Hepatocyte (in vitro differentiated cells): Measurements from ENCODE around the gene PYGM. TPM values are rescaled to one million over a fixed set of nuclear protein-coding genes. Genes with fewer than 3 reads are reported as not detected.

ENCODE experiments used
- DNase-seq: peaks from one replicate; pipeline ENCODE4 v3.0.0-alpha.2; 2016; ENCODE audit warnings: low spot score
- H2AFZ ChIP-seq: fragments of 200-600 bp; sonication (generic); 2 replicates; pipeline ENCODE4 v1.6.0; 2016; ENCODE audit warnings: antibody characterized with exemption, mild to moderate bottlenecking
- H3K27ac ChIP-seq: fragments of 200-600 bp; sonication (generic); 2 replicates; pipeline ENCODE4 v1.5.1; 2016; ENCODE audit warnings: mild to moderate bottlenecking
- H3K27me3 ChIP-seq: fragments of 200-600 bp; sonication (generic); 2 replicates; pipeline ENCODE4 v1.6.1; 2016
- H3K36me3 ChIP-seq: fragments of 200-600 bp; sonication (generic); replicated peaks from 2 replicates; pipeline ENCODE4 v1.5.1; 2016; ENCODE audit warnings: low read depth; ENCODE audit not compliant: insufficient read depth
- H3K4me1 ChIP-seq: fragments of 200-600 bp; sonication (generic); 2 replicates; pipeline ENCODE4 v1.5.1; 2016; ENCODE audit warnings: mild to moderate bottlenecking, moderate library complexity; ENCODE audit not compliant: insufficient read depth
- H3K4me2 ChIP-seq: fragments of 200-600 bp; sonication (generic); 2 replicates; pipeline ENCODE4 v1.6.0; 2016
- H3K4me3 ChIP-seq: fragments of 200-600 bp; sonication (generic); 2 replicates; pipeline ENCODE4 v1.5.1; 2016; ENCODE audit warnings: mild to moderate bottlenecking
- H3K79me2 ChIP-seq: fragments of 200-600 bp; sonication (generic); 2 replicates; pipeline ENCODE4 v1.6.0; 2017; ENCODE audit warnings: mild to moderate bottlenecking
- H3K9me2 ChIP-seq: fragments of 200-600 bp; sonication (generic); replicated peaks from 2 replicates; pipeline ENCODE4 v1.6.0; 2017; ENCODE audit warnings: mild to moderate bottlenecking; ENCODE audit not compliant: insufficient read depth
- H3K9me3 ChIP-seq: fragments of 200-600 bp; sonication (generic); 2 replicates; pipeline ENCODE4 v1.5.1; 2016; ENCODE audit warnings: low read depth, mild to moderate bottlenecking
- H4K20me1 ChIP-seq: fragments of 200-600 bp; sonication (generic); 2 replicates; pipeline ENCODE4 v1.6.0; 2016; ENCODE audit warnings: mild to moderate bottlenecking; ENCODE audit not compliant: insufficient read depth, poor library complexity, severe bottlenecking
- CTCF ChIP-seq: fragments of 200-600 bp; sonication (generic); IDR thresholded peaks from 2 replicates; pipeline ENCODE4 v1.5.1; 2016; ENCODE audit warnings: antibody characterized with exemption, mild to moderate bottlenecking; ENCODE audit not compliant: poor library complexity
- EZH2 ChIP-seq: fragments of 200-600 bp; sonication (generic); IDR thresholded peaks from 2 replicates; pipeline ENCODE4 v1.6.1; 2016; ENCODE audit warnings: antibody characterized with exemption, mild to moderate bottlenecking, borderline replicate concordance
- EZH2phosphoT487 ChIP-seq: fragments of 200-600 bp; sonication (generic); IDR thresholded peaks from one replicate; pipeline ENCODE4 v1.6.1; 2018; ENCODE audit warnings: antibody characterized with exemption, mild to moderate bottlenecking, low read depth, moderate library complexity; ENCODE audit not compliant: unreplicated experiment, severe bottlenecking
- WGBS: methylation state at CpG from one replicate; pipeline ENCODE4 v1.1.6; 2016; ENCODE audit warnings: low lambda C conversion rate; ENCODE audit errors: missing lambda C conversion rate; 5-methylcytosine and 5-hydroxymethylcytosine counted together
- polyA plus RNA-seq: library from polyadenylated mRNA; unstranded; fragments of >200 nt; fragmentation: Nextera tagmentation; extraction: Ambion mirVana; gene quantifications from 2 replicates; pipeline ENCODE4 v1.2.1, GENCODE V29; 2016
- total RNA-seq: library from RNA; depleted of rRNA; stranded (reverse); fragments of >200 nt; gene quantifications from 2 replicates; pipeline ENCODE4 v1.2.3, GENCODE V29; 2014

PYGM gene
- total and polyA plus RNA-seq, 2 experiments from 2014 or later: 1.9 to 4.0 TPM

- 91% methylated on average over 15 of the region's 15 CpGs for WGBS
- H3K4me3 ChIP-seq: no peak overlapping the region
- H3K9me2 ChIP-seq: no peaks in the 10 kb centered on the region
- TF ChIP-seq CTCF (no peak), EZH2 (no peak), EZH2phosphoT487 (no peak)
- H3K4me1 ChIP-seq: no peaks in the 10 kb centered on the region
- DNase-seq: no peak
- H3K79me2 ChIP-seq: no peaks in the 10 kb centered on the region
- H3K27ac ChIP-seq: no peak overlapping the region
- no peaks in the 10 kb centered on the region for H3K9me3 ChIP-seq
- no peaks in the 10 kb centered on the region for H4K20me1 ChIP-seq
- no peaks in the 10 kb centered on the region for H3K27me3 ChIP-seq
- H3K36me3 ChIP-seq: no peaks in the 10 kb centered on the region
- H2AFZ ChIP-seq: no peak overlapping the region
- no peak overlapping the region for H3K4me2 ChIP-seq
Observed at GRCh38 chr11:64789331-64790204, 29.8 kb upstream of the PYGM start.

GRCh38 chr11:64788321-64789215 lies 28.8 kb upstream of the PYGM start:
- Histone ChIP-seq H3K79me2 (no peaks in the 10 kb centered on the region), H3K4me2 (no peak overlapping the region), H3K27me3 (no peaks in the 10 kb centered on the region), H3K36me3 (no peaks in the 10 kb centered on the region), H3K9me3 (no peaks in the 10 kb centered on the region), H3K4me1 (no peaks in the 10 kb centered on the region), H2AFZ (no peak overlapping the region), H4K20me1 (no peaks in the 10 kb centered on the region), H3K27ac (no peak overlapping the region), H3K4me3 (no peak overlapping the region), H3K9me2 (no peaks in the 10 kb centered on the region)
- WGBS: 92% methylated on average over 9 of the region's 9 CpGs
- TF ChIP-seq EZH2phosphoT487 (no peak), CTCF (no peak), EZH2 (no peak)
- no peak for DNase-seq

GRCh38 chr11:64787526-64788320 lies 27.9 kb upstream of the PYGM start:
- H3K9me2 ChIP-seq: no peaks in the 10 kb centered on the region
- peak; percentile 79 for DNase-seq
- H3K79me2 ChIP-seq: no peaks in the 10 kb centered on the region
- H3K27me3 ChIP-seq: no peaks in the 10 kb centered on the region
- no peaks in the 10 kb centered on the region for H3K4me1 ChIP-seq
- H3K9me3 ChIP-seq: no peaks in the 10 kb centered on the region
- H4K20me1 ChIP-seq: no peaks in the 10 kb centered on the region
- H3K4me2 ChIP-seq: no peak overlapping the region
- H3K27ac ChIP-seq: no peak overlapping the region
- TF ChIP-seq EZH2phosphoT487 (no peak), CTCF (peak; percentile 73)
- H3K4me3 ChIP-seq: no peak overlapping the region
- no peak overlapping the region for H2AFZ ChIP-seq
- H3K36me3 ChIP-seq: no peaks in the 10 kb centered on the region
- 50% methylated on average over 15 of the region's 15 CpGs for WGBS
